ENCODE data around the gene TRAF3. TPM values are rescaled to one million over a fixed set of nuclear protein-coding genes. Genes with fewer than 3 reads are reported as not detected.

TRAF3 gene
- total RNA-seq, 2 donors from 2014 or later, result 14.5 to 28.7 TPM

DNA sequence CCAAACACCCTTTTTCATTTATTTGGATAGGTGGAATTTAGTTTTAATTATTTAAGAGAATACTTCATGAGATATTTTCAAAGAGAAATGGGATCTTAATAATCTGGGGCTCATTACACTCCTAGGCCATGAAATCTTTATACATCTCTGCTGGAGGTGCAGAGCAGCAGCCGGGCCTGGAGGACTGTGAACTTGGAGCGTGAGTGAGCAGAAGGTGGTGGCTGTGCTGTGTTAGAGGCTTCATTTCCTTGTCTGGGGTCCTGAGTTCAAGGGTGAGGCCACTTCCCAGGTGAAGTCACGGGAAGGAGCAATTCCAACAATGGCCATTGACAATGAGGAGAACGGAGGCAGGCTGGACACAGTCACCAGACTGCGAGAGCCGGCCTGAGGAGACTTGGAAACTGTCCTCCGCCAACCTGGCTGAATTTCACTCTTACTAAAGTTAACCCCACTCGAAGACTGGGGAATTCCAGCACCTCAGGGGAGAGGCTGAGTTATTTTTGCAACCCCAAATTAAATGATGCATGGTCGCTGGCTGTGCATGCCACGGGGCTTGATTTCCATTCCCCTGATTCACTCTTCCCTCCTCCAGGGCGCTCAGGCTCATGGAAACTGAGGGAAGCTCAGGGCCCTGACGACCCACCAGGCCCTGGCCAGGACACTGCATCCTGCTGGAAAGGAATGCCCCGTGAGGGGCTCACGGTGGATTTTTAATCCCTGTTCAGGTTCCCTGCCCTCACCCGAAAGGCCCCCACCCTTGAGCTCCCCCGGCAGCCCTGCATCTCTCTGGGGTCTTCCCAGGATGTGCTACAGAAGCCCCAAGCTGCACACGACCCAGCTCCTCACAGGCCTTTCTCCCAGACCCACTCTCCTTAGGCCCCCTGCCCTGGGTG is 22.6 kb upstream of the TRAF3 start:
- no peak for ATAC-seq (ENCODE audit: insufficient number of reproducible peaks, low FRiP score, low read depth)
- Histone ChIP-seq H3K4me3 (no peak overlapping the region), H3K9me3 (no peaks in the 10 kb centered on the region), H3K4me1 (ENCODE audit: control insufficient read depth in 1 of 2, low read depth in 2 of 2) (no peaks in the 10 kb centered on the region), H3K36me3 (no peaks in the 10 kb centered on the region), H3K27me3 (replicated peaks; ENCODE audit: insufficient read depth) (no peaks in the 10 kb centered on the region), H3K27ac (no peak overlapping the region)
- no peak for DNase-seq (ENCODE audit: low spot score)
- TF ChIP-seq CTCF (IDR thresholded peaks at IDR 0.05), result no peak

- no peak for ATAC-seq (ENCODE audit: insufficient number of reproducible peaks, low FRiP score, low read depth)
- H3K27me3 ChIP-seq (replicated peaks; ENCODE audit: insufficient read depth), result no peaks in the 10 kb centered on the region
- TF ChIP-seq CTCF (IDR thresholded peaks at IDR 0.05), result no peak
- H3K36me3 ChIP-seq, result no peaks in the 10 kb centered on the region
- no peak for DNase-seq (ENCODE audit: low spot score)
- H3K4me3 ChIP-seq, result no peak overlapping the region
- no peak overlapping the region for H3K27ac ChIP-seq
- no peaks in the 10 kb centered on the region for H3K4me1 ChIP-seq (ENCODE audit: control insufficient read depth in 1 of 2, low read depth in 2 of 2)
- no peaks in the 10 kb centered on the region for H3K9me3 ChIP-seq
Observed at GRCh38 chr14:102757646-102758045, 19.6 kb upstream of the TRAF3 start.

DNA sequence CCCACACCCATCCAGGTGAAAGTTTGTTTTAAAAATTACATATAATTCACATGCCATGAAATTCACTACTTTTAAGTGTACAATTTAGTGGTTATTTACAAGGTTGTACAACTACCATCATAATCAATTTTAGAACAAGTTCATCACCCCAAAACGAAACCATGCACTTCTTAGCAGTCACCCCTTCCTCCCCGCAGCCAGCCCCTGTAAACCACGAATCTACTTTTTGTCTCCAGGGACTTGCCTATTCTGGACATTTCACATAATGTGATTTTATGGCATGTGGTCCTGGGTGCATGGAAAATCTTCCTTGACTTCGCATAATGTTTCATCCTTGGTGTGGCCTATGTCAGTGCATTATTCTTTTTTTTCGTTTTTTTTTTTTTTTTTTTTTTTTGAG is 19.2 kb upstream of the TRAF3 start:
- no peaks in the 10 kb centered on the region for H3K27me3 ChIP-seq (replicated peaks; ENCODE audit: insufficient read depth)
- no peaks in the 10 kb centered on the region for H3K9me3 ChIP-seq
- DNase-seq (ENCODE audit: low spot score) (no peak), ATAC-seq (ENCODE audit: insufficient number of reproducible peaks, low FRiP score, low read depth) (no peak)
- H3K27ac ChIP-seq, result no peak overlapping the region
- no peaks in the 10 kb centered on the region for H3K36me3 ChIP-seq
- no peak overlapping the region for H3K4me3 ChIP-seq
- no peak for TF ChIP-seq CTCF (IDR thresholded peaks at IDR 0.05)
- no peaks in the 10 kb centered on the region for H3K4me1 ChIP-seq (ENCODE audit: control insufficient read depth in 1 of 2, low read depth in 2 of 2)

DNA sequence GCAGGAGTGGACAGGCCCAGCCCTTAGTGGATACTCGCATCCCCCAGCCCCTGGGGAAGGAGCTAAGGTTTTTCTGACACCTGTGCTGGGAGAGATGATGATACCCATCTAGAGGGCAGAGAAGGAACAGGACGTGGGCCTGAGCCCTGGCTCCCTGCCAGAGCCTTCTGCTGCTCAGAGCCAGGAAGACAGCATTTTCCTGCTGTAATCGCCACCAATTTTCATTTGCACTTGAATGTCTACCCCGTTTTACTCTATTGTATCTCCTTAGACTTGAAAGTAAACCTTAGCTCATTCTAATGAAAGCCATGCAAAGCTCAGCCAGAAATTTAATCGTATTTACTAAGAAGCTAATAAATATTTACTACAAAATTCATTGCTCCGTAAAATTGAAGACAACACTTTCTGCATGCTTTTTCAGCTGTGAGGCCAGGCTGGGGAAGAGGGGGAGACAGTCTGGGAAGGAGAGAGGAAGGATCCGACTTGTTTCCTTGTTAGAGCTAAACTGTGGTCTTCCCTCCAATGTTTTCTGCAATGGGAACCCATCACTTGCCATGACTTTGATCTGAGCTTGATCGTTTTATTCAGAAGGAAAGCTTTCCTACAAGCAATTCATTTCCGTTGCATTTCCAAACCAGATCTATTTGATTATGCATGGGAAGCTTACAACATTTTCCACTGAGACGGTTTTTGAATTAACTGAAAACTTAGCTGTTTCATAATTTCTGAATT is 17.6 kb upstream of the TRAF3 start:
- no peaks in the 10 kb centered on the region for H3K36me3 ChIP-seq
- no peak for TF ChIP-seq CTCF (IDR thresholded peaks at IDR 0.05)
- H3K4me1 ChIP-seq (ENCODE audit: control insufficient read depth in 1 of 2, low read depth in 2 of 2), result no peaks in the 10 kb centered on the region
- H3K27ac ChIP-seq, result no peak overlapping the region
- DNase-seq (ENCODE audit: low spot score) (no peak), ATAC-seq (ENCODE audit: insufficient number of reproducible peaks, low FRiP score, low read depth) (no peak)
- H3K27me3 ChIP-seq (replicated peaks; ENCODE audit: insufficient read depth), result no peaks in the 10 kb centered on the region
- no peak overlapping the region for H3K4me3 ChIP-seq
- no peaks in the 10 kb centered on the region for H3K9me3 ChIP-seq

DNA sequence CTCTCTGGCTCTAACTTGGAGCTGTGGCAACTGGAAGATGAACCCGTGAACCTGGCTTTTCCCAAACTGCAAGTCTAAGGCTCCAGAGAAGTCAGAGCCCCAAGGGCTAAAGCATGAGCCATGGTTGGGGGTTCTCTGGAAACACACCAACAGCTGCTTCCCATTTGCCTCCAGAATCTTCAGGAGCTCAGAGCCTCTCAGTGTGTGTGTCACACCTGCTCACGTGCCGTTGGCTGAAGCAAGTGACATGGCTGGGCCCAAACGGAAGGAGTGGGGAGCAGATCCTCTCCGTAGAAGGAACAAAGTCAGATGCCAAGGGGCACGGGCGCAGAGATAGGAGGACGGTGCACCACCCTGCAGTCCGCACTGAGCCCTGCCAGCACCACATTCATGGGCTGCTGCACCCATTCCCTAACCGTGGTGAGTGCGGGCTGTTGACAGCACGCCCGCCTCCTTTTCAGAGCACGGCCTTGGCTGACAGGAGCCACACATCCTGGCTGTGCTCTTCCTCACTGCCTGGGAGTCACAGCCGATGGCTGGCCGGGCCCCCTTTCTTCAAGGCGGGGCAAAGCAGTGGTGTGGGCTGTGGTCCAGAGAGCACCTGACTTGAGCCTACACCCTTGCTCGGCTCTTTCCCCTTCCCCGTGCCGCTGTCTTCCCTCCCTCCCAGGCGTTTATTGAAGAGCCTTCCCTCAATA is 16.6 kb upstream of the TRAF3 start:
- DNase-seq (ENCODE audit: low spot score) (no peak), ATAC-seq (ENCODE audit: insufficient number of reproducible peaks, low FRiP score, low read depth) (no peak)
- Histone ChIP-seq H3K27me3 (replicated peaks; ENCODE audit: insufficient read depth) (no peaks in the 10 kb centered on the region), H3K36me3 (no peaks in the 10 kb centered on the region), H3K9me3 (no peaks in the 10 kb centered on the region), H3K4me3 (no peak overlapping the region), H3K4me1 (ENCODE audit: control insufficient read depth in 1 of 2, low read depth in 2 of 2) (no peaks in the 10 kb centered on the region), H3K27ac (no peak overlapping the region)
- TF ChIP-seq CTCF (IDR thresholded peaks at IDR 0.05), result no peak
